ENCODE data around the gene TMPRSS13. TPM values are rescaled to one million over a fixed set of nuclear protein-coding genes. Genes with fewer than 3 reads are reported as not detected.

TMPRSS13 gene
- polyA plus RNA-seq, 1 experiment = not detected

Other genes starting within 250 kb of the TMPRSS13 start
- not detected in 2 replicates for gene DSCAML1, start 132.2 kb downstream of the TMPRSS13 start, polyA plus RNA-seq (2011; rRNA removed)
- not detected in 2 replicates for gene FXYD2, start 104.7 kb downstream of the TMPRSS13 start, polyA plus RNA-seq (2011; rRNA removed)
- not detected in 2 replicates for gene FXYD6, start 52.7 kb downstream of the TMPRSS13 start, polyA plus RNA-seq (2011; rRNA removed)
- not detected in 2 replicates for gene IL10RA, start 57.0 kb upstream of the TMPRSS13 start, polyA plus RNA-seq (2011; rRNA removed)
- not detected in 2 replicates for gene TMPRSS4, start 147.7 kb upstream of the TMPRSS13 start, polyA plus RNA-seq (2011; rRNA removed)
- gene SMIM35, start 157.6 kb upstream of the TMPRSS13 start, polyA plus RNA-seq (2011; rRNA removed) = not detected in 2 replicates
- gene SCN4B, start 223.4 kb upstream of the TMPRSS13 start, polyA plus RNA-seq (2011; rRNA removed) = 0.36 and 0.43 TPM in 2 replicates
- not detected in 2 replicates for gene SCN2B, start 247.2 kb upstream of the TMPRSS13 start, polyA plus RNA-seq (2011; rRNA removed)

Data from BJ (cell line).